ENCODE results near the gene KCNK18.
"Not testable (repeated sequence)": the region's sequence is repeated elsewhere in the genome, so short reads cannot be mapped to it uniquely, and the experiment has no call there.

KCNK18 gene

DNA sequence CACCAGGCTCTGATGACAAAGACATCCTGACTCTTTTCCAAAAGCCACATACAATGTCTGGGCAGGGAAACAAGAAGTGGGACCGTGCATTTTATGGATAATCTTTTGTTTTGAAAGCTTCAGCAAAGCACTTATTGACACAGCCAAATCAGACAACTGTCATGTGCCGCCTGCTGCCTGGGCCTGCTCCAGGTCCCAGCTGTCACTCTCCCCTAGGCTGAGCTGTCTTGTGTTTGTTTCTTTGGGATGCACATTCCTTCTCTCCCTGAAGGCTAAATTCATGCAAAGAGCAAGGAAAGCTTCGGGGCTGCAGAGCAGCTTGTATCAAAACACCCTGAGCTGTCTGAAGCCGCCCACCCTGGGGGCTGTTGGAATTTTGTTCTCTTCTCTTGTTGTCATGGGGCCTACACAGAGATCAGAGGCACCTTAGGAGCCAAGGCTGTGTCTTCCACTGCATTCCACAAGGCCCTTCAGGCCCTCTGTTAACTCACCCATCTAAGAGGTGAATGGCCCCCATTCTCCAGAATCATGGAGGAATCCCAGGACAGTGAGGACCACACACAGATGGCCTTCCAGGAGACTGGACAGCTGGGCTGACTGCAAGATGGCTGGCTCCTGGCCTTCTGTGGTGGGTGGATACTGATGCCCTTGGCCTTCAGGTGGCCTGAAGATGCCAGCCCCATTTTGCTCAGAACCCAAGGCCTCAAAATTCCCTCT lies 25.8 kb downstream of the KCNK18 start:
- no peak for DNase-seq

DNA sequence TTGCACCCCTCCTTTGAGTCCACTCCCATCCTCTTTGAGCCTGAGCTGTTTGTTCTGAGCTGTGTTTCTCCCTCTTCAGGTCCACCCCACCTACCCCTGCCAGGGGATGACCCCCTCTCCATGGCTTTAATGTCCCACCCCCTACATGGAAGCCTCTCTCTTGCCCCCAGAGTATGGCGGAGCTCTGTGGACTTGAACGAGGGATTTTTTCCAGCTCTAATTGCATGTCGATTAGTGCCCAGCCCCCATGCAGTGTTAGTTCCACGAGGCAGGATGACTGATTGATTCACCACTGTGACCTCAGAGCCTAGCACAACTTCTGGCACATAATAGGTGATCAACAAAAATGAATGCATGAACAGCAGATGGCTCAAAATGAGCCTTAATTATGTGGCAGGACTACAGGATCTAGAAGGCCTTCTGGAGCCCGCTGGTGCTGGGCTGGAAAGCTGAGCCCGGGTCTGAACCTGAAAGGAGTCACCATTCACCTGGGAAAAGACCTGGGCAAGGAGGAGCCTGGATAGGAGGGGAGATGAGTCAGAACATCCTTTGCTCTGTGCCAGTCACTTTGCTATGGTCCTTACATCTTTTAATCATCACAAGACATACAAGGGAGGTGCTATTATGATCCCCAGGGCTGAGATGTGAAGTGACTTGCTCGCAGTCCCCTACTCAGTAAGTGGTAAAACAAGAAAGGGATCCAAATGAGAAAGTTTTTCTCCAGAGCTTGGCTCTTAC lies 26.6 kb downstream of the KCNK18 start:
- DNase-seq: no peak

DNA sequence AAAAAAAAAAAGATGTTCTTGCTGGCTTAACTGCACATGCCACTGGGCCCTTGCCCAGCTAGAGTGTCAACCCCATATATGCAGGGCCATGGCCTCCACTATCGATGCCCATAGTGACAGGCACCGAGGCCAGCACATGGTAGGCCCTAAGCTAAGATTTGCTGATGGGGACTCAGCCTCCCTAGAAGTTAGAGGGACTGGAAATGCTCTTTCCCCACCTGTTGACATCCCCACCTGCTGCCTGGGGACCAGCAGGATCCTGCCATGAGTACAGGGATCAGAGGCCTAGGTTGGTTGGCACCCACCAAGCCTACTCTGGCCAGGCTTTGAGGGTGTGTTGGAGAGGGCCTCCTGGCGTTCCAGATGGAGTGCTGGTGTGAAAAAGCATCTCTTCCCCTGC lies 27.6 kb downstream of the KCNK18 start:
- no peak for DNase-seq

DNA sequence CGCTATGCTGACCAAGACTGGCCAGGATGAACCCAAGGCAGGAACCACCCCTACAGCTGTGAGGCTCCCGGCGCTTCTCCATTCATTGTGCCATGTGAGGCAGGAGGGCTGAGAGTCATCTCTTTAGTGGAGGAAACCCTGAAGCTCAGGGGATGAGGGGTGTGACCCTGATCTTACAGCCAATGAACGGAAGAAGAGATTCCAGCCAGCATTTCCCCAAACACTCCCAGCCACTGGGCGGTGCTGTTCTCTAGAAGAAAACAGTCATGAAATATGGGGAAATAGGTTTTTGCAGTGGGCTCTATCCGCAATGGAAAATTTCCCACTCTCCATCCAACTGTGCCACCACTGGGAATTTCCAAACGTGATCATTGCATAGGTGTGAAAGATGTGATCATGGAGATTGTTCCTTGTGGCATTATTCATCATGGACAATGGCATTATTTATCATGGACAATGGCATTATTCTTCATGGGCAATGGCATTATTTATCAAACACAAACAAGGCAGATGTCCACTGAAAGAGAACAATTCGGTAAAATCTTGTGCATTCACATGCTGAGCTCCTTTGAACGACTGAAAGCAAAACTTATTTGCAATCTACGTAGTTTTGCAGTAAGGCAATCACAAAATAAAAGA lies 29.6 kb downstream of the KCNK18 start:
- DNase-seq: no peak

DNA sequence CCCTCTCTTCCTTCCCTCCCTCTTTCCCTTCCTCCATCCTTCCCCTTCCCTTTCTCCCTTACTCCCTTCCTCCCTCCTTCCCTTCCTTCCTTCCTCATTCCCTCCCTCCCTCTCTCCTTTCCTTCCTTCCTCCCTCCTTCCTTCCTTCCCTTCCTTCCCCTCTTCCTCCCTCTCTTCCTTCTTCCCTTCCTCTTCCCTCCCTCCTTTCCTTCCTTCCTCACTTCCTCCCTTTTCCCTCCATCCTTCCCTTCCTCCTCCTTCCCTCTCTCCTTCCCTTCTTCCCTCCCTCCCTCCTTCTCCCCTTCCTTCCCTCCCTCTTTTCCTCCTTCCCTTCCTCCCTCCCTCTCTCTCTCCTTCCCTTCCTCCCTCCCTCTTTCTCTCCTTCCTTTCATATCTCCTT lies 30.9 kb downstream of the KCNK18 start:
- no peak for DNase-seq

DNA sequence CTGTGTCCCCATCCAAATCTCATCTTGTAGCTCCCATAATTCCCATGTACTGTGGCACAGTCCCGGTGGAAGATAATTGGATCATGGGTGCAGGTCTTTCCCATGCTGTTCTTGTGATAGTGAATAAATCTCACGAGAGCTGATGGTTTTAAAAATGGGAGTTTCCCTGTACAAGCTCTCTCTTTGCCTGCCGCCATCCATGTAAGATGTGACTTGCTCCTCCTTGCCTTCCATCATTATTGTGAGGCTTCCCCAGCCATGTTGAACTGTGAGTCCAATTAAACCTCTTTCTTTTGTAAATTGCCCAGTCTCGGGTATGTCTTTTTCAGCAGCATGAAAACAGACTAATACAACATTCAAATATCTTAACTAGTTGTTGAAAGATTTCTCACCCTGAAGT lies 32.8 kb downstream of the KCNK18 start:
- DNase-seq: not testable (repeated sequence)

DNA sequence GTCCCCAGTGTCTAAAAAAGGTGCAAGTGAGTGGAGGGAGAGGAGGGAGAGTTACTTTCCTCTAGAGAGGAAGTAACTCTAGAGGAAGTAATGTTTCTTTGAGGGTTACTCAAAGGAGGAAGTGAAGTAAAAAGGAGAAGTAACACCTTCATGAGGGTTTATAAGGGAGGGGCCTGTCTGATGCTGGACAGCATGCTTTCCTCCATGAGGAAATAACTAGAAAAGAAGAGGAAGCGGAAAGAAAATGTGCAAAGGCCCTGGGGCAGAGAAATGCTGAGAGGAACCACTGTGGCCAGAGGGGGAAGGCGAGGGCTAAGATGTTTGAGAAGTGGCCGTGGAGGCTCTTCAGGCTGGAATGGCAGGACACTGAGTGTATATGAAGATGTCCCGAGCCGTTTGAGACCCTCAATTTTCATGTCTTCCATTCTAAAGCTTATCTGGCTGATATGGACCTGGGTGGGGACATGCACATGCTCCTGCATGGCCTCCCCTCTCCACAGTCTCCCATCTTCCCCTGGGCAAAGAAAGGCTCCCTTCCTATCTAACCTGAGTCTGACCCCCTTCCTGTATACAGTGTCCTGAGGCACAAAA lies 40.2 kb downstream of the KCNK18 start:
- no peak for DNase-seq

DNA sequence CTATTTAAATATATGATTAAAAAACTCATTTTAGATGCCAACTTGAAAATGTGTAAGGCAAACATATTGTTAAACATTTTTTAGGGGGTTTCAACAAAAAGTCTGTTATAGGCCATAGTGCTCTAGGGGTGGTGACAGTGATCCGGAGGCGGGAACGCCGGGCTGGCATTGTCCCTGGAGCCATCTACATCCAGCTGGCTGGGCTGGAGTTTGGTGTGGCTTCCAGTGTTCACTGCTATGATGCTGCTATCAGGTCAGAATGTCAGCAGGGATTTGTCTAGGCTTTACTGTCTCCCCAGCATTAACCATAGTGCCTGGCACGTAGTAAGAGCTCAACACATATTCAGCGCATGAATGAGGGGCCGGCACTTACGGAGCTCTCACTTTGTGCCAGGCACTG lies 41.8 kb downstream of the KCNK18 start:
- DNase-seq: no peak

DNA sequence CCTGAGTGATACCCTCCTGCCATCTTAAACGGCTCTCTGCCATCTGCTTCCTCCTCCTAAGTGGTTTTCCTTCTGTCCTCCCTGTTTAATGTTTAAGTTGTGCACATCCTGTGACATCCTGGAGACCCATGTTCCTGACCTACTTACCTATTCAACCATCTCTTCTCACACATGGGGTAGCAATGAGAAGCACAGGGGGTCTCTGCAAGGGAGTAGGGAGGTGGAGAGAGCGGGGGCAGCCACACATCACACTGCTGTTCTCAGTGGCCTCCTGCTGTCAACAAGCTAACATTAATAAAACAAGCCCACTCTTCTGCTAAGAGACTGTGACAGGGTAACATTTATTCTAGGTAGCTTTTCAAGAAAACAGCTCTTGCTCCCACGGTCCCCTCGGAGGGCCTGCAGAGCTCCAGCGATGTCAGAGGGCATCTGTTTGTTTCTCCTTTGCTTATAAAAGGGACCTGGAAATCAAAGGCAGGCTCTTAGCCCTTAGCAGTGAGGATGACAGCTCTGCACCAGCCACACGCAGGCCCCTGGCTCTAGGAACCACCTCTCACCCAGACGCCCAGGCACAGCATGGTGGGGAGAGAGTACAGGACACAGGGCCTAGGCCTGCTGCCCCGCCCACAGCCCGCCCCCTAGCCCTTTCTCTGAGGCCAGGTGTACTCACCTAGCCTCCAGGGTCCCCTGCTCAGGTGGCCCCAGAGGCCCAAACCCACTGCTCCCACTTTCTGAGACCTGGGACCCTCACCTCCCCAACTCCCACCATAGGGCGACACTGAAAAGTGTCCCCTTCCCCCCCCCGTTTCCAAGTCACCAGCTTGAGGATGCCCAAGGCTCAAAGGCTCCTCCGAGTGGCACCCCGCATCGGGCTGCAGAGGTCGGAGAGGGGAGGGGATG lies 42.7 kb downstream of the KCNK18 start:
- DNase-seq: no peak

DNA sequence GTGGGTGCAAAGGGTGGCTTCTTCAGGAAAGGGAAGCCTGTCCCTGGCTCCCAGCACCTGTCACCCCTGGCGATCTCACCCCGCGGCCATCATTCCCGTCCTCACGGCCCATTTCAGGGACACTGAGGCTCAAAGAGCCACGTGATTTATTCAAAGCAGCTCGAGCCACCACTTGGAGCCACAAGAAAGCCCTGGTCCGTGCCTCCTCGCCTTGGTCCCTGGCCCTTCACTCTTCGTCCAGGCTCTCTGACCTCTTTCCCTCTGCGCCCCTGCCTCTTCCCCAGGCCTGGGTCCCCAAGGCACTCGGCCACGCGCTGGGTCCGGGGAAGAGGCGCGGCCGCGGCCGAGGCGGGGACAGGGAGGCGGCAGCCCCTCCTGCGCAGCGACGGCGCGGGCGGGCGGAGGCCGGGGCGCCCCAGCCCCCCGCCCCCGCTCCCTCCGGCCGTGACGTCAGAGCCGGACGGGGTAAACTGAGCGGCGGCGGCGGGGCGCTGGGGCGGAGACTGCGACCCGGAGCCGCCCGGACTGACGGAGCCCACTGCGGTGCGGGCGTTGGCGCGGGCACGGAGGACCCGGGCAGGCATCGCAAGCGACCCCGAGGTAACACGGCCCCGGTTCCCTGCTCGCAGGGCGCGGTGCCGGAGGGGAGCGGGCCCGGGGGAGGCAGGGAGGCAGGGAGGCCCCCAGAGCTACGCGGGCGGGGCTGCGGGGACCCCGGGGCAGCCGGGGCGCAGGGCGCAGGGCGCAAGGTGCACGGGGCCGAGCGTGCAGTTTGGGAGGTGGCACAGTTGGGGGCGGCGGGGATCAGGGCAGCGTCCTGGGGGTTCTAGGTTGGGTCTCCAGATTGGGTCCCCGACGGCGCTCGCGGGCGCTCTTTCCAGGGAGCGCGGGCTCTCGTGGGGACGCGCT lies 43.6 kb downstream of the KCNK18 start, which contains the start of gene SLC18A2:
Gene SLC18A2 (plus strand): TSS at position 494 of the 909 bp plus-strand sequence. CDS start 580 bp downstream, outside the sequence.
- no peak for DNase-seq

DNA sequence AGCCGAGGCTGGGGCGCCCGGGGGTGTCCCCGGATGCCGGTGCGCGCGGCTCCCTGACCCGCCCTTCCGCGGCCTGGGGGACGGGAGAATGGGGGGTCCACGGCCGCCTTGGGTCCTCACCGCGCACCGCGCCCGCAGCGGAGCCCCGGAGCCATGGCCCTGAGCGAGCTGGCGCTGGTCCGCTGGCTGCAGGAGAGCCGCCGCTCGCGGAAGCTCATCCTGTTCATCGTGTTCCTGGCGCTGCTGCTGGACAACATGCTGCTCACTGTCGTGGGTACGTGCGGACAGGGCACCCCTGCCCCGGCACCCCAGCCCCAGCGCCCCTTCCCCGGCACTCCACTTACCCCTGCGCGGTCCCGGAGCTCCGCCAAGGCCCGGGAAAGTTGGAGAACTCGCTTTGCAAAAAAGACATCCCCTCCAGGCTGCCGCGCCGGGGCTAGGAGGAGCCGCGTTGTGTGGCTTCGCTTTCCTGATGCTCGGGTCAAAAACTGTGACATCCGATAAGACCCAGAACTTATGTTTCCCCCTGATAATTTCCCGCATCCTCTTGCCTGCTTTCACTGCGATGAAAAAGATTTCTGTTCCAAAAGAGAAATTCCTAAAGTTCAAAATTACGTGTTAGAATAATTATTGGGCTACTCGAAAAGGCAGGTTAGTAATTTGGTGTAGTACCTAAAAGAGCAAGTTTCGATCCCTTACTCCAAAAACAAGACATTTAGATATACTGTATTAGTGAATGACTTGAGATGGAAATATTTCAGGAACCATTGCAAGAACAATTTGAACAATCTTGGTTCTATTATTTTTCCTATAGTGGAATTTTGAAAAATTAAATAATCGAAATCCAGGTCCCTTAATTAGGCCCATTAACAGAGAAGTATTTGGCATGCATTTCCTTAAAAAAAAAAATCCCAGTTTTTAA lies 44.5 kb downstream of the KCNK18 start:
- DNase-seq: no peak

DNA sequence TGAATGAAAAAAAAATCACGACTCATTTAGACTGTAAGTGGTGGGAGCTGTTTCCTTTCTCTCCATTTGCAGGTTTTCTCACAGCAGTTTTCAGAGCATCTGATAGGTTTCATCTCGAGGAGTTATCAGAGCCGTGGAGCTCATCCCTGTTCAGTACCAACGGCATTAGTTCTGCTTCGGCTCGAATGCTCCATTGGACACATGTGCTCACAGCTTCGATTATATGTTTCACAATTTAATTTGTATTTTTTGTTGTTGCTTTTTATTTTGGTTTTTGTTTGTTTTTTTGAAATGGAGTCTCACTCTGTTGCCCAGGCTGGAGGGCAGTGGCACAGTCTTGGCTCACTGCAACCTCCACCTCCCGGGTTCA lies 45.2 kb downstream of the KCNK18 start:
- DNase-seq: no peak

DNA sequence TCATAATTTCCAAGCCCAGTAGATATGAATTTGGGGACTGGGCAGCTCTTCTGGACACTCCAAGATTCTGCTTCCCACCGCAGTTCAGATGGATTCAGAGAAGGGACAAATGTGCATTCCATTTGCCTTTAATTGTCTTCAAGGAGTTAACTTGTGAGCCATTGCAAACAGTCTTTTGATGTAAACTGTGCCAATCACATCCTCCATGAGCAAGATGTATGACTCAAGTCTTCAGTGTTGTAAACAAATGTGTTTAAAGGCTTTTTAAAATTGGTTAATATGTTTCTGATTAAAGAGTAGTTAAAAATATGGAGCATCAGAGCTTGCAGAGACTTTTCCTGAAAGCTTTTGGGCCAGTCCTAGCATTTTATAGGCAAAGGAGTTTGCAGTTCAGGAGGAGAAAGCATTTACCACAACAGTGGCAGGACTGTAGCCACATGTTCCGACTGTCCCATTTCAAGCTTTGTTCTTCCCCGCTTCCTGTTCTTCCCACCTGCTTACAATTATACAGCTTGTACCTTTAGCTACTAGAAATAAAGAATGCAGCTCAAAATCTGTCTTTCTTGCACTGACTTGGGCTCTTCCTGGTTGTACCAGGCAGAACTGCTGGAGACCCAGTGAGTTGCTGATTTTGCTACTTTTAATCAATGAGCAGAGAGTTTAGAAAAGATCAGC lies 49.8 kb downstream of the KCNK18 start:
- DNase-seq: no peak

DNA sequence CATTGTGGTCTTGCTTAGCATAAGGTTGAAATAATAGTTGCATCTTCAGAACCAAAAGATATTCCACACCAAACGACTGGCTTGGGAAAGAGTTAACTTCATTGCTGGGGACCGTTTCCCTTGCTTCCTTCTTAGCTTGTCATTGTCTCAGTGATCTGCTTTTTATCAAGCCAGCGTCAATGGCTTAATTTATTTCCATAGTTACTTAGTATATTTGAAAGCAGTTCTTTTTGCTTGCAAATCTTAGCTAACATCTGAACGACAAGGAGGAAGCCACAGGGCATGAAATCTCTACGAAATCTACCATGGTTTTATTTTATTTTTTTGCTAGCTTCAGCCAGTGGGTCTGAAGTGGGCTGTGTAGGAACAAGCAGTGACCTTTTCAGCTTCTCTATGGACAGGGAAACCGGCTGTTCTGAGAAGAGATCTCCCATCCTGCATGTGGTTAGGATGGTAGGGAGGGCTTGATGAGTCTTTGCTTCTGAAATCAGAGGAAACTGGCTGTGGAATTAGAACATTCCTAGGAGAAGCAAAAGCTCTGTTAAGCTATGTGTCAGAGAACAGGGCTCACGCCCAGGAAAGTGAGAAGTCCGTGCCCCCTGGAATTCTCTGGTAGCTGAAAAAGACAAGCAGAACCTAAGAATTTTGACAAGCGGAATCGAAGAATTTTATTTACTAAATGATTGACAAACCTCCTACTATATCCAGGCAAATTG lies 51.6 kb downstream of the KCNK18 start:
- no peak for DNase-seq

DNA sequence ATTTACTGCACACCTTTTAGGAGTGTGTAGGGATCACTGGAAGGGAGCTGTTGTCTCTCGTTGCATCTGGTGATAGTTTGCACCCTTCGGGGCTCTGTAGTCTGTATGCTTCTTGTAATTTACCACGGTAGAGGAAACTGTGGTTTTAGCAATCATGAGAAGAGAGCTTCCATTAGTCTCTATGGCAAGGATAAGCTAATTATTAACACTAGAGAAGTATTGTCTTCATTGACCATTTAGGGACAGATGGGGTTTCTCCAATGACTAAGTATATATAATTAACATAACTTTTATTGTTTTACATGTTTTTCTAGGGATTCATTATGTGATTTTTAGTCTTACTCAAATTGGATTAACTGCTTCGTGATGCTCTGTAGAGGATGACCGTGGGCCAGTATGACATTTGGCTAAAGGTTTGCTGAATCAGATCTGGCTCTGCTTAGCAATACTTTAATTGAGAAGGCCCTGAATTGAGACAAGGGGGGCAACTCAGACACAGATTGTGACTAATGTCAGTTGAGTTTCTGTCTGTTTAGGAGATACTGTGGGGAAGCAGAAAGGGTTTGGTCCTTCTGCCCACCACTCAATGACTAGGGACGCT lies 52.3 kb downstream of the KCNK18 start:
- DNase-seq: no peak

DNA sequence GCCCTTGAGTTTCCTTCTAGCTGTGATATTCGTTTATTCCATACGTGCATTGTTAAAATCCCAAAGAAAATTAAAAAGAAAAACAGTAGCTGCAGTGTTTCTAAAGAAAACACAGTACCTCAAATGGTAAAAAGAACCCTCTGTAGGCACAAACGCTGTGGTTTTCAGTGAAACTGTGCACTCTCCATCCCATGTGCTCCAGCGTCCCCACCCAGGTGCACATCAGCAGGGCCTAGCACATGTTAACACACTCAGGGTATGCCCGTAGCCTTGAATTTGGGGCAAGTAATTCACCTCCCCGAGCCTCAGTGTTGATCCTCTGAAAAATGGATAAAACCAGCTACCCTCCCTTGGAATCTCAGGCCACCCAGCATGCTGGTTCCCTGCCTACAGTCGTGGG lies 53.1 kb downstream of the KCNK18 start:
- no peak for DNase-seq

DNA sequence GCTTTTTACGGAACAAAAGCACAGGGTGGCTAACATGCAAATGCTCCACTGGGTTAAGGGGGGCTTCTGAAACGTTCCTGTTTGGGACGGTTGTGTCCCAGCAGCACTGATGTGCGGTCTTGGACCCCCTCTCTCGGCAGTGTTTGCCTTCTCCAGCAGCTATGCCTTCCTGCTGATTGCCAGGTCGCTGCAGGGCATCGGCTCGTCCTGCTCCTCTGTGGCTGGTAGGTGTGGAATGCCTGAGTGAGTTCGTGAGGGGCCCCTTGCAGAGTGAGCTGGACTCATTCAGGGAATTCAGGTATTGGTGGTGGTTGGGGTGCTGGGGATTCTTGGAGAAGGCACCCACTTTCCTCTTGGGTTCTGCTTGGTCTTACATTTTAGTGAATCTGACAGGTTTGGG lies 56.6 kb downstream of the KCNK18 start:
- no peak for DNase-seq

DNA sequence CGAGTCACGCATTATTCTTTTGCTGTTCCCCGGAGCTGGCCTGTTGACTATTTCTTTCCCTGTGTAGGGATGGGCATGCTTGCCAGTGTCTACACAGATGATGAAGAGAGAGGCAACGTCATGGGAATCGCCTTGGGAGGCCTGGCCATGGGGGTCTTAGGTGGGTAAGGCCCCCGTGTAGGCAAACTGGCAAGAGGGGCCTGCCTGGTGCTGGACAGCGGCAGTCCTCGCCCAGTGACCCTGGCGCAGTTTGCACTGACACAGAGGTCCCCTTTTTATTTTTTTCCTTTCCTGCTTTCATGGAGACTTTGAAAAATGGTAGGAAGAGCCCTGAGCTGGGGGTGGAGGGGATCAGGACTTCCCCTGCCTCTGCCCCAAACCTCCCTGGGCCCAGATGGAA lies 57.0 kb downstream of the KCNK18 start:
- DNase-seq: no peak

Measured in effector CD4-positive, alpha-beta T cell (primary cell).